Measurements from ENCODE around the gene DOK5.

The DOK5 gene

GRCh38 chr20:54629632-54630031, 154.2 kb downstream of the DOK5 start:
- no peak overlapping the region for H3K4me3 ChIP-seq (replicated peaks; ENCODE audit: low read depth, low read length)
- no peak for TF ChIP-seq CTCF (IDR thresholded peaks at IDR 0.05; ENCODE audit: low read depth, low read length, missing control alignments)
- DNase-seq (ENCODE audit: extremely low read depth, low read depth) = no peak

- no peak overlapping the region for H3K4me3 ChIP-seq (replicated peaks; ENCODE audit: low read depth, low read length)
- TF ChIP-seq CTCF (IDR thresholded peaks at IDR 0.05; ENCODE audit: low read depth, low read length, missing control alignments) = no peak
- DNase-seq (ENCODE audit: extremely low read depth, low read depth) = no peak
Observed at GRCh38 chr20:54630582-54630981, 155.2 kb downstream of the DOK5 start.

- no peak for DNase-seq (ENCODE audit: extremely low read depth, low read depth)
- no peak overlapping the region for H3K4me3 ChIP-seq (replicated peaks; ENCODE audit: low read depth, low read length)
- TF ChIP-seq CTCF (IDR thresholded peaks at IDR 0.05; ENCODE audit: low read depth, low read length, missing control alignments) = no peak
Observed at GRCh38 chr20:54631059-54631458, 155.7 kb downstream of the DOK5 start.

GRCh38 chr20:54633374-54634355, 158.3 kb downstream of the DOK5 start:
- DNase-seq (ENCODE audit: extremely low read depth, low read depth) = no peak
- TF ChIP-seq CTCF (IDR thresholded peaks at IDR 0.05; ENCODE audit: low read depth, low read length, missing control alignments) = no peak
- H3K4me3 ChIP-seq (replicated peaks; ENCODE audit: low read depth, low read length) = no peak overlapping the region

GRCh38 chr20:54636575-54636974, 161.2 kb downstream of the DOK5 start:
- no peak overlapping the region for H3K4me3 ChIP-seq (replicated peaks; ENCODE audit: low read depth, low read length)
- no peak for DNase-seq (ENCODE audit: extremely low read depth, low read depth)
- TF ChIP-seq CTCF (IDR thresholded peaks at IDR 0.05; ENCODE audit: low read depth, low read length, missing control alignments) = no peak

GRCh38 chr20:54639941-54640340, 164.5 kb downstream of the DOK5 start:
- TF ChIP-seq CTCF (IDR thresholded peaks at IDR 0.05; ENCODE audit: low read depth, low read length, missing control alignments) = no peak
- no peak overlapping the region for H3K4me3 ChIP-seq (replicated peaks; ENCODE audit: low read depth, low read length)
- DNase-seq (ENCODE audit: extremely low read depth, low read depth) = no peak

Data from HFF-Myc (cell line).